Fibroblast of skin of left biceps (primary cell): Measurements from ENCODE around the gene BIRC5.
"Not testable (repeated sequence)": the region's sequence is repeated elsewhere in the genome, so short reads cannot be mapped to it uniquely, and the experiment has no call there.

Experiments
- DNase-seq, 2 experiments: peaks; one replicate each; pipeline ENCODE4 v3.0.0-alpha.2; 2013; ENCODE audit warnings: low read depth in 2 of 2

Gene BIRC5

GRCh38 chr17:78214016-78214705, at the start of gene BIRC5:
TSS of gene BIRC5 (plus strand) at chr17:78214253. CDS start at chr17:78214317, 64 bp downstream.
- DNase-seq: peak; percentile 49 to 59

- DNase-seq: no peak
Observed at GRCh38 chr17:78164748-78165607, 49.1 kb upstream of the BIRC5 start.

GRCh38 chr17:78166416-78166815, 47.6 kb upstream of the BIRC5 start:
- DNase-seq: no peak

GRCh38 chr17:78168242-78168902, 45.7 kb upstream of the BIRC5 start, which contains the start of gene SYNGR2:
TSS of gene SYNGR2 (plus strand) at chr17:78168581. CDS start at chr17:78168617, 36 bp downstream.
- DNase-seq: no peak

GRCh38 chr17:78168903-78169793, 44.9 kb upstream of the BIRC5 start:
- DNase-seq: no peak

GRCh38 chr17:78170692-78171590, 43.1 kb upstream of the BIRC5 start:
- DNase-seq: no peak

- not testable (repeated sequence) for DNase-seq
Observed at GRCh38 chr17:78171591-78172248, 42.3 kb upstream of the BIRC5 start.

- DNase-seq: no peak
Observed at GRCh38 chr17:78172249-78173051, 41.6 kb upstream of the BIRC5 start.

- DNase-seq: no peak
Observed at GRCh38 chr17:78173097-78173715, 40.8 kb upstream of the BIRC5 start.

- no peak for DNase-seq
Observed at GRCh38 chr17:78174346-78174869, 39.6 kb upstream of the BIRC5 start.

- DNase-seq: no peak
Observed at GRCh38 chr17:78174870-78175642, 39.0 kb upstream of the BIRC5 start.

- no peak for DNase-seq
Observed at GRCh38 chr17:78175643-78175981, 38.4 kb upstream of the BIRC5 start.

GRCh38 chr17:78176548-78177025, 37.5 kb upstream of the BIRC5 start:
- no peak for DNase-seq

- no peak for DNase-seq
Observed at GRCh38 chr17:78179372-78179771, 34.7 kb upstream of the BIRC5 start.

GRCh38 chr17:78180083-78180482, 34.0 kb upstream of the BIRC5 start:
- no peak for DNase-seq

- DNase-seq: no peak
Observed at GRCh38 chr17:78180508-78180907, 33.5 kb upstream of the BIRC5 start.

- DNase-seq: no peak
Observed at GRCh38 chr17:78182504-78182903, 31.5 kb upstream of the BIRC5 start.
